CD4-positive, CD25-positive, alpha-beta regulatory T cell (primary cell): ENCODE results near the gene FAM117A. TPM values are rescaled to one million over a fixed set of nuclear protein-coding genes. Genes with fewer than 3 reads are reported as not detected.

Experiments
- ATAC-seq, 2 donors: fragments of 150-1000 bp; cut with Tn5 transposase; one replicate each; pipeline ENCODE4 v1.10.0; 2021; ENCODE audit warnings: low read depth in 2 of 2, moderate number of reproducible peaks in 2 of 2, moderate library complexity in 1 of 2
- DNase-seq, 3 donors: peaks; one replicate each; pipeline versions ENCODE4 v3.0.0 to v3.0.0-alpha.2; 2012 to 2022; ENCODE audit warnings: mixed read lengths in 1 of 3
- H3K27ac ChIP-seq: one replicate; pipeline ENCODE4 v1.7.0; 2013; ENCODE audit warnings: mild to moderate bottlenecking, low read length; ENCODE audit not compliant: insufficient read depth, poor library complexity, severe bottlenecking
- H3K27me3 ChIP-seq: one replicate; pipeline ENCODE4 v1.7.0; 2013; ENCODE audit warnings: low read length; ENCODE audit not compliant: control insufficient read depth, insufficient read depth
- H3K36me3 ChIP-seq: one replicate; pipeline ENCODE4 v1.7.0; 2013; ENCODE audit warnings: mild to moderate bottlenecking, low read length, moderate library complexity; ENCODE audit not compliant: control insufficient read depth, insufficient read depth
- H3K4me1 ChIP-seq: 2 replicates; pipeline ENCODE4 v1.7.0; 2013; ENCODE audit warnings: mild to moderate bottlenecking, low read length; ENCODE audit not compliant: insufficient read depth, control insufficient read depth, poor library complexity, severe bottlenecking
- H3K4me3 ChIP-seq: one replicate; pipeline ENCODE4 v1.7.0; 2013; ENCODE audit warnings: low read depth, mild to moderate bottlenecking, low read length, moderate library complexity
- H3K9me3 ChIP-seq, 2 experiments: 1 replicate in 1 of 2; 2 replicates in 1 of 2; pipeline ENCODE4 v1.7.0; 2013; ENCODE audit warnings: low read length in 2 of 2, mild to moderate bottlenecking in 1 of 2, moderate library complexity in 1 of 2; ENCODE audit not compliant: control insufficient read depth in 2 of 2
- H3K27ac Mint-ChIP-seq, 3 donors: one replicate each; pipeline ENCODE4 v1.8.0; 2020 to 2022; ENCODE audit warnings: mild to moderate bottlenecking in 3 of 3, mixed read lengths in 3 of 3, moderate library complexity in 2 of 3
- H3K27me3 Mint-ChIP-seq: one replicate; pipeline ENCODE4 v1.8.0; 2022; ENCODE audit warnings: mild to moderate bottlenecking, mixed read lengths
- H3K36me3 Mint-ChIP-seq: one replicate; pipeline ENCODE4 v1.8.0; 2020; ENCODE audit warnings: mixed read lengths
- H3K4me1 Mint-ChIP-seq, 4 donors: one replicate each; pipeline ENCODE4 v1.8.0; 2020 to 2022; ENCODE audit warnings: mixed read lengths in 4 of 4, mild to moderate bottlenecking in 1 of 4
- H3K4me3 Mint-ChIP-seq, 4 donors: one replicate each; pipeline ENCODE4 v1.8.0; 2020 to 2022; ENCODE audit warnings: mild to moderate bottlenecking in 4 of 4, mixed read lengths in 4 of 4, moderate library complexity in 3 of 4
- H3K9me3 Mint-ChIP-seq, 7 donors: one replicate each; pipeline ENCODE4 v1.8.0; 2020 to 2022; ENCODE audit warnings: mixed read lengths in 7 of 7, mild to moderate bottlenecking in 3 of 7, moderate library complexity in 2 of 7
- polyA plus RNA-seq, 4 donors: library from polyadenylated mRNA; unstranded; fragments of 300-500 nt; fragmentation: Illumina TruSeq; gene quantifications; one replicate each; pipeline ENCODE4 v1.2.3, GENCODE V29; 2021
- total RNA-seq: library from RNA; stranded (reverse); gene quantifications from one replicate; pipeline ENCODE4 v1.2.3, GENCODE V29; 2022

FAM117A gene
- total and polyA plus RNA-seq, 5 donors from 2014 or later = 49.0 to 83.3 (median 67.0) TPM

GRCh38 chr17:49734515-49735490 lies 29.1 kb downstream of the FAM117A start:
- Histone ChIP-seq H3K27me3 (no peaks in the 10 kb centered on the region), H3K4me3 (no peak overlapping the region), H3K27ac (peak overlapping the region; percentile 98), H3K4me1 (peaks cover 56% of the 10 kb centered on the region), H3K9me3 (no peaks in the 10 kb centered on the region), H3K36me3 (peaks cover 33% of the 10 kb centered on the region)
- H3K4me1 Mint-ChIP-seq = peaks cover 16 to 88% (median 55%) of the 10 kb centered on the region in 4 donors
- DNase-seq = no peak
- peak overlapping the region in 1 of 4 donors; percentile 19 for H3K4me3 Mint-ChIP-seq
- ATAC-seq = no peak
- no peaks in the 10 kb centered on the region for H3K27me3 Mint-ChIP-seq
- peaks cover 40% of the 10 kb centered on the region for H3K36me3 Mint-ChIP-seq
- no peaks in the 10 kb centered on the region for H3K9me3 Mint-ChIP-seq
- peak overlapping the region; percentile 79 to 98 (median 86) for H3K27ac Mint-ChIP-seq

GRCh38 chr17:49731435-49731831 lies 32.5 kb downstream of the FAM117A start:
- ATAC-seq = no peak
- peaks cover 62% of the 10 kb centered on the region for H3K36me3 ChIP-seq
- Mint-ChIP-seq H3K27ac (peak overlapping the region; percentile 59 to 85 (median 82)), H3K27me3 (no peaks in the 10 kb centered on the region), H3K4me3 (no peak overlapping the region), H3K36me3 (peaks cover 38% of the 10 kb centered on the region), H3K9me3 (no peaks in the 10 kb centered on the region), H3K4me1 (peaks cover 12 to 85% (median 44%) of the 10 kb centered on the region in 4 donors)
- DNase-seq = no peak
- peaks cover 38% of the 10 kb centered on the region for H3K4me1 ChIP-seq
- H3K27ac ChIP-seq = no peak overlapping the region
- H3K4me3 ChIP-seq = no peak overlapping the region
- no peaks in the 10 kb centered on the region for H3K27me3 ChIP-seq
- H3K9me3 ChIP-seq = no peaks in the 10 kb centered on the region

- peaks cover 37% of the 10 kb centered on the region for H3K36me3 Mint-ChIP-seq
These were observed 33.0 kb downstream of the FAM117A start for GRCh38 chr17:49730785-49731434.

GRCh38 chr17:49730078-49730784 lies 33.7 kb downstream of the FAM117A start:
- H3K27me3 Mint-ChIP-seq = no peaks in the 10 kb centered on the region
- peak overlapping the region in 2 of 3 donors; percentile 85 to 95 for H3K27ac Mint-ChIP-seq
- no peak for ATAC-seq
- Histone ChIP-seq H3K4me3 (no peak overlapping the region), H3K27me3 (no peaks in the 10 kb centered on the region), H3K27ac (no peak overlapping the region), H3K36me3 (peaks cover 72% of the 10 kb centered on the region), H3K4me1 (peaks cover 27% of the 10 kb centered on the region), H3K9me3 (no peaks in the 10 kb centered on the region)
- H3K9me3 Mint-ChIP-seq = no peaks in the 10 kb centered on the region
- no peak for DNase-seq
- peaks cover 43% of the 10 kb centered on the region for H3K36me3 Mint-ChIP-seq
- H3K4me3 Mint-ChIP-seq = peak overlapping the region in 2 of 4 donors; percentile 44 to 47
- peaks cover 16 to 81% (median 42%) of the 10 kb centered on the region in 4 donors for H3K4me1 Mint-ChIP-seq

More at GRCh38 chr17:49730785-49731434, 33.0 kb downstream of the FAM117A start:
- Histone ChIP-seq H3K27ac (no peak overlapping the region), H3K36me3 (peaks cover 65% of the 10 kb centered on the region), H3K4me3 (no peak overlapping the region), H3K27me3 (no peaks in the 10 kb centered on the region), H3K9me3 (no peaks in the 10 kb centered on the region), H3K4me1 (peaks cover 33% of the 10 kb centered on the region)
- peak overlapping the region in 1 of 4 donors; percentile 31 for H3K4me3 Mint-ChIP-seq
- H3K27ac Mint-ChIP-seq = peak overlapping the region; percentile 59 to 85 (median 82)
- DNase-seq (no peak), ATAC-seq (no peak)
- no peaks in the 10 kb centered on the region for H3K9me3 Mint-ChIP-seq
- H3K27me3 Mint-ChIP-seq = no peaks in the 10 kb centered on the region
- H3K4me1 Mint-ChIP-seq = peaks cover 11 to 81% (median 42%) of the 10 kb centered on the region in 4 donors

- Histone ChIP-seq H3K4me3 (no peak overlapping the region), H3K27ac (no peak overlapping the region), H3K36me3 (peaks cover 83% of the 10 kb centered on the region), H3K27me3 (no peaks in the 10 kb centered on the region), H3K4me1 (peaks cover 26% of the 10 kb centered on the region), H3K9me3 (no peaks in the 10 kb centered on the region)
- Mint-ChIP-seq H3K9me3 (no peaks in the 10 kb centered on the region), H3K36me3 (peaks cover 45% of the 10 kb centered on the region), H3K4me1 (peaks cover 20 to 82% (median 41%) of the 10 kb centered on the region in 4 donors), H3K27me3 (no peaks in the 10 kb centered on the region), H3K27ac (peak overlapping the region; percentile 92 to 98 (median 95)), H3K4me3 (peak overlapping the region in 3 of 4 donors; percentile 21 to 79 (median 69))
- ATAC-seq (no peak), DNase-seq (no peak)
These were observed 34.9 kb downstream of the FAM117A start for GRCh38 chr17:49729069-49729468.

- Mint-ChIP-seq H3K9me3 (no peaks in the 10 kb centered on the region), H3K4me1 (peaks cover 20 to 87% (median 43%) of the 10 kb centered on the region in 4 donors), H3K27me3 (no peaks in the 10 kb centered on the region), H3K27ac (peak overlapping the region; percentile 92 to 98 (median 95)), H3K36me3 (peaks cover 45% of the 10 kb centered on the region), H3K4me3 (peak overlapping the region in 1 of 4 donors; percentile 46)
- DNase-seq = no peak
- Histone ChIP-seq H3K4me3 (no peak overlapping the region), H3K27me3 (no peaks in the 10 kb centered on the region), H3K36me3 (peaks cover 85% of the 10 kb centered on the region), H3K27ac (no peak overlapping the region), H3K4me1 (peaks cover 33% of the 10 kb centered on the region), H3K9me3 (no peaks in the 10 kb centered on the region)
- no peak for ATAC-seq
These were observed 35.5 kb downstream of the FAM117A start for GRCh38 chr17:49728425-49728824.

GRCh38 chr17:49727380-49727779 lies 36.6 kb downstream of the FAM117A start:
- no peak for DNase-seq
- H3K9me3 ChIP-seq = no peaks in the 10 kb centered on the region
- peak overlapping the region in 1 of 3 donors; percentile 55 for H3K27ac Mint-ChIP-seq
- no peak overlapping the region for H3K27ac ChIP-seq
- no peak overlapping the region for H3K4me3 ChIP-seq
- H3K4me3 Mint-ChIP-seq = no peak overlapping the region
- no peaks in the 10 kb centered on the region for H3K27me3 ChIP-seq
- no peak for ATAC-seq
- peaks cover 87% of the 10 kb centered on the region for H3K36me3 ChIP-seq
- peaks cover 33% of the 10 kb centered on the region for H3K4me1 ChIP-seq
- H3K9me3 Mint-ChIP-seq = no peaks in the 10 kb centered on the region
- H3K27me3 Mint-ChIP-seq = no peaks in the 10 kb centered on the region
- peaks cover 35% of the 10 kb centered on the region for H3K36me3 Mint-ChIP-seq
- peaks cover 13 to 86% (median 38%) of the 10 kb centered on the region in 4 donors for H3K4me1 Mint-ChIP-seq
